ENCODE measurements around the gene TEX53.

DNA sequence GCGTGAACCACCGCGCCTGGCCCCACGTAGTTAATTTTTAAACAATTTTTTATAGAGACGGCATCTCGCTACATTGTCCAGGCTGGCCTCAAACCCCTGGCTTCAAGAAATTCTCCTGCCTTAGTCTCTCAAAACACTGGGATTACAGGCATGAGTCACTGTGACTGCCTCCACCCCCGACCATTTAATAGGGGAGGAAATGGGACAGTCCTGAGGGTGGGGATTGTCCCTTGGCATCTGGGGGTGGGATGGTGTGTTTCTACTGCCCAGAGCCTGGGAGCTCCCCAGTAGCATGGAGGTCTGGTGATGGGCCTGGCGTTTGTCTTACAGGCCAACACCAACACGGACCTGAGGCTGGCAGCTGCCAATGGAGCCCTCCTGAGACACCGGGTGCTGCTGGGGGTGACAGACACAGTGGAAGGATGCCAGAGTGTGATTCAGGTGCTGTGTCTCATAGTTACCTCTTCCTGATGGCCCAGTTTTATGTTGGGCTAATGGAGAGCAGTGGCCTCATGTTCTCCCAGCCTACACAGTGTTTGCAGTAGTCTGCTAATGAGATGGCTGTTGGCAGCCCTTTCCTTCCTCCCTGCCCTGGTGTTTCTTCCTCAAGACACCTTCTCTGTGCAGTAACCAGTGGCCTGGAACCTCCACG lies 24.0 kb downstream of the TEX53 start:
- TF ChIP-seq CTCF (IDR thresholded peaks at IDR 0.05): no peak
- TF ChIP-seq POLR2AphosphoS5 (IDR thresholded peaks at IDR 0.05): no peak
